H9 (cell line): ENCODE results near the gene TRAPPC2L. TPM values are rescaled to one million over a fixed set of nuclear protein-coding genes. Genes with fewer than 3 reads are reported as not detected.

Experiments used
- DNase-seq: peaks from one replicate; pipeline ENCODE4 v3.0.0-alpha.2; 2017
- H2AFZ ChIP-seq: one replicate; pipeline ENCODE4 v1.6.1; 2013; ENCODE audit warnings: mild to moderate bottlenecking, low read length, control low read depth, moderate library complexity
- H2AK5ac ChIP-seq: 2 replicates; pipeline ENCODE4 v1.6.1; 2013; ENCODE audit warnings: low read length, control low read depth, mixed read lengths; ENCODE audit not compliant: insufficient read length
- H2BK120ac ChIP-seq: one replicate; pipeline ENCODE4 v1.6.1; 2013; ENCODE audit warnings: low read depth, mild to moderate bottlenecking, low read length, control low read depth, inconsistent platforms; ENCODE audit not compliant: poor library complexity, severe bottlenecking
- H2BK12ac ChIP-seq: 2 replicates; pipeline ENCODE4 v1.6.1; 2013; ENCODE audit warnings: low read length, control low read depth, mixed read lengths, low read depth; ENCODE audit not compliant: insufficient read length
- H2BK15ac ChIP-seq: 2 replicates; pipeline ENCODE4 v1.6.1; 2013; ENCODE audit warnings: low read depth, low read length, control low read depth
- H2BK20ac ChIP-seq: one replicate; pipeline ENCODE4 v1.6.1; 2013; ENCODE audit warnings: low read depth, mild to moderate bottlenecking, low read length, control low read depth, inconsistent platforms; ENCODE audit not compliant: poor library complexity, severe bottlenecking
- H2BK5ac ChIP-seq: 2 replicates; pipeline ENCODE4 v1.6.1; 2013; ENCODE audit warnings: low read length, control low read depth, mixed read lengths; ENCODE audit not compliant: insufficient read length
- H3K14ac ChIP-seq: 2 replicates; pipeline ENCODE4 v1.6.1; 2013; ENCODE audit warnings: low read length, control low read depth; ENCODE audit not compliant: insufficient read depth
- H3K18ac ChIP-seq: 2 replicates; pipeline ENCODE4 v1.6.1; 2013; ENCODE audit warnings: low read depth, mild to moderate bottlenecking, mixed read lengths, low read length, control low read depth; ENCODE audit not compliant: insufficient read length
- H3K23ac ChIP-seq: 2 replicates; pipeline ENCODE4 v1.6.1; 2013; ENCODE audit warnings: low read length, control low read depth, mixed read lengths, low read depth; ENCODE audit not compliant: insufficient read length
- H3K23me2 ChIP-seq: 2 replicates; pipeline ENCODE4 v1.6.1; 2013; ENCODE audit warnings: low read depth, mild to moderate bottlenecking, mixed read lengths, low read length, control low read depth; ENCODE audit not compliant: insufficient read length, poor library complexity, severe bottlenecking
- H3K27ac ChIP-seq: 2 replicates; pipeline ENCODE4 v1.5.1; 2013; ENCODE audit warnings: low read length, control low read depth, mixed read lengths, low read depth; ENCODE audit not compliant: insufficient read length
- H3K27me3 ChIP-seq: 2 replicates; pipeline ENCODE4 v1.6.1; 2013; ENCODE audit warnings: low read length, control low read depth, inconsistent platforms; ENCODE audit not compliant: insufficient read depth
- H3K4ac ChIP-seq: 2 replicates; pipeline ENCODE4 v1.6.1; 2013; ENCODE audit warnings: low read depth, mild to moderate bottlenecking, control low read depth, inconsistent platforms, low read length, moderate library complexity
- H3K4me1 ChIP-seq: 2 replicates; pipeline ENCODE4 v1.6.1; 2013; ENCODE audit warnings: low read length, control low read depth, inconsistent platforms; ENCODE audit not compliant: insufficient read depth
- H3K4me2 ChIP-seq: 2 replicates; pipeline ENCODE4 v1.6.1; 2013; ENCODE audit warnings: low read length, control low read depth, mixed read lengths; ENCODE audit not compliant: insufficient read length, insufficient read depth
- H3K56ac ChIP-seq: 2 replicates; pipeline ENCODE4 v1.6.1; 2013; ENCODE audit warnings: low read depth, mild to moderate bottlenecking, mixed read lengths, low read length, control low read depth; ENCODE audit not compliant: insufficient read length
- H3K79me1 ChIP-seq: 2 replicates; pipeline ENCODE4 v1.6.1; 2013; ENCODE audit warnings: low read depth, mild to moderate bottlenecking, moderate library complexity, low read length, control low read depth, inconsistent platforms; ENCODE audit not compliant: insufficient read depth, poor library complexity, severe bottlenecking
- H3K79me2 ChIP-seq: 2 replicates; pipeline ENCODE4 v1.6.1; 2013; ENCODE audit warnings: low read length, control low read depth, inconsistent platforms; ENCODE audit not compliant: insufficient read depth
- H3K9ac ChIP-seq: 2 replicates; pipeline ENCODE4 v1.6.1; 2013; ENCODE audit warnings: low read length, control low read depth, mixed read lengths; ENCODE audit not compliant: insufficient read length; ENCODE audit errors: extremely low read depth
- H3K9me3 ChIP-seq: one replicate; pipeline ENCODE4 v1.6.1; 2013; ENCODE audit warnings: low read depth, low read length, inconsistent platforms; ENCODE audit not compliant: control insufficient read depth
- H3T11ph ChIP-seq: one replicate; pipeline ENCODE4 v1.6.1; 2013; ENCODE audit warnings: mild to moderate bottlenecking, low read length, control low read depth, inconsistent platforms
- H4K20me1 ChIP-seq: one replicate; pipeline ENCODE4 v1.6.1; 2013; ENCODE audit not compliant: control insufficient read depth, insufficient read length, insufficient read depth
- H4K5ac ChIP-seq: 2 replicates; pipeline ENCODE4 v1.6.1; 2013; ENCODE audit warnings: low read depth, mild to moderate bottlenecking, mixed read lengths, low read length, control low read depth; ENCODE audit not compliant: insufficient read length
- H4K8ac ChIP-seq: replicated peaks from 2 replicates; pipeline ENCODE4 v1.6.1; 2013; ENCODE audit warnings: low read length, control low read depth, mixed read lengths, low read depth; ENCODE audit not compliant: insufficient read length
- H4K91ac ChIP-seq: 2 replicates; pipeline ENCODE4 v1.6.1; 2013; ENCODE audit warnings: low read depth, mild to moderate bottlenecking, moderate library complexity, mixed read lengths, low read length, control low read depth; ENCODE audit not compliant: insufficient read length
- H3K27ac Mint-ChIP-seq, 3 experiments: 2 replicates in 2 of 3; 3 replicates in 1 of 3; pipeline ENCODE4 v1.8.0; 2020 to 2021; ENCODE audit warnings: mixed read lengths in 3 of 3, mild to moderate bottlenecking in 1 of 3, moderate library complexity in 1 of 3
- H3K27me3 Mint-ChIP-seq: 2 replicates; pipeline ENCODE4 v1.8.0; 2021; ENCODE audit warnings: low read depth, mild to moderate bottlenecking, moderate library complexity, mixed read lengths
- H3K36me3 Mint-ChIP-seq, 3 experiments: 2 replicates in 2 of 3; 3 replicates in 1 of 3; pipeline ENCODE4 v1.8.0; 2020 to 2021; ENCODE audit warnings: low read depth in 3 of 3, mixed read lengths in 3 of 3; ENCODE audit not compliant: insufficient read depth in 1 of 3
- H3K4me1 Mint-ChIP-seq, 2 experiments: 2 replicates each; pipeline ENCODE4 v1.8.0; 2020; ENCODE audit warnings: mixed read lengths in 2 of 2
- H3K4me3 Mint-ChIP-seq, 2 experiments: 2 replicates in 1 of 2; 3 replicates in 1 of 2; pipeline ENCODE4 v1.8.0; 2020 to 2021; ENCODE audit warnings: mild to moderate bottlenecking in 2 of 2, mixed read lengths in 2 of 2, moderate library complexity in 1 of 2
- H3K9me3 Mint-ChIP-seq, 2 experiments: 2 replicates in 1 of 2; 3 replicates in 1 of 2; pipeline ENCODE4 v1.8.0; 2020; ENCODE audit warnings: mild to moderate bottlenecking in 2 of 2, mixed read lengths in 2 of 2, moderate library complexity in 1 of 2
- WGBS: extraction: QIAGEN DNeasy Blood & Tissue Kit; methylation state at CpG from one replicate; pipeline ENCODE4 v1.1.7; 2013; ENCODE audit warnings: missing lambda C conversion rate, low lambda C conversion rate, mixed read lengths; ENCODE audit not compliant: insufficient read length; ENCODE audit errors: extremely low coverage; 5-methylcytosine and 5-hydroxymethylcytosine counted together
- total RNA-seq: library from RNA; stranded (reverse); gene quantifications from 2 replicates; pipeline ENCODE4 v1.2.1, GENCODE V29; 2021
- TF ChIP-seq, protein P1 (sequence below): fragments of 200-600 bp; sonication (generic); conservative IDR thresholded peaks from 3 replicates; pipeline ENCODE4 v1.8.0; 2021; ENCODE audit warnings: antibody characterized with exemption, mild to moderate bottlenecking

The TRAPPC2L gene
- total RNA-seq, 1 experiment from 2014 or later, result 90.3 TPM

DNA sequence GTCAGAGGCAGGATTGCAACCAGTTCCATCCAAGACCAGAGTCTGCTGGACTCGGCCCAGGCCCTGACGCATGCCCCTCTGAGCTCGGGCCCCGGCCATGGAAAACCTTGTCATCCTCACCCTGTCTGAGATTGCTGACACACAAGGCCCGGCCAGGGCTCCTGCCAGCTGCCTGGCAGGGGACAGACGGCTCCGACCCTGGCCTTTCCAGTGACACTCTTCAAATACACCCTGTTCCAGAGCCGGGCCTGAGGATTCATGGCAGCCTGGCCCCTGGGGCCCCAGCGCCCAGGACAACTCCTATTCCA, 12.7 kb downstream of the TRAPPC2L start:
- Histone ChIP-seq H4K20me1 (no peaks in the 10 kb centered on the region), H3K4me1 (no peaks in the 10 kb centered on the region), H3K18ac (no peak overlapping the region), H2AK5ac (no peak overlapping the region), H3K79me1 (no peaks in the 10 kb centered on the region), H3K9me3 (no peaks in the 10 kb centered on the region), H3K14ac (no peak overlapping the region), H3T11ph (no peak overlapping the region), H3K9ac (no peak overlapping the region), H4K8ac (no peak overlapping the region), H2BK5ac (no peak overlapping the region), H4K5ac (no peak overlapping the region), H4K91ac (no peak overlapping the region), H3K23me2 (no peaks in the 10 kb centered on the region), H3K79me2 (no peaks in the 10 kb centered on the region), H2BK20ac (no peak overlapping the region), H3K27ac (no peak overlapping the region), H3K56ac (no peak overlapping the region), H3K23ac (no peak overlapping the region), H3K27me3 (no peaks in the 10 kb centered on the region), H2BK15ac (no peak overlapping the region), H3K4ac (no peak overlapping the region), H3K4me2 (no peak overlapping the region), H2BK12ac (no peak overlapping the region), H2AFZ (no peak overlapping the region), H2BK120ac (no peak overlapping the region)
- no CpG with 5 or more reads among the region's 9 CpGs for WGBS
- DNase-seq, result no peak
- Mint-ChIP-seq H3K9me3 (no peaks in the 10 kb centered on the region; a peak in 1 of 5 replicates), H3K27ac (no peak overlapping the region), H3K4me1 (no peaks in the 10 kb centered on the region), H3K27me3 (peaks cover 5% of the 10 kb centered on the region), H3K4me3 (no peak overlapping the region), H3K36me3 (no peaks in the 10 kb centered on the region)
- TF ChIP-seq, protein P1, sequence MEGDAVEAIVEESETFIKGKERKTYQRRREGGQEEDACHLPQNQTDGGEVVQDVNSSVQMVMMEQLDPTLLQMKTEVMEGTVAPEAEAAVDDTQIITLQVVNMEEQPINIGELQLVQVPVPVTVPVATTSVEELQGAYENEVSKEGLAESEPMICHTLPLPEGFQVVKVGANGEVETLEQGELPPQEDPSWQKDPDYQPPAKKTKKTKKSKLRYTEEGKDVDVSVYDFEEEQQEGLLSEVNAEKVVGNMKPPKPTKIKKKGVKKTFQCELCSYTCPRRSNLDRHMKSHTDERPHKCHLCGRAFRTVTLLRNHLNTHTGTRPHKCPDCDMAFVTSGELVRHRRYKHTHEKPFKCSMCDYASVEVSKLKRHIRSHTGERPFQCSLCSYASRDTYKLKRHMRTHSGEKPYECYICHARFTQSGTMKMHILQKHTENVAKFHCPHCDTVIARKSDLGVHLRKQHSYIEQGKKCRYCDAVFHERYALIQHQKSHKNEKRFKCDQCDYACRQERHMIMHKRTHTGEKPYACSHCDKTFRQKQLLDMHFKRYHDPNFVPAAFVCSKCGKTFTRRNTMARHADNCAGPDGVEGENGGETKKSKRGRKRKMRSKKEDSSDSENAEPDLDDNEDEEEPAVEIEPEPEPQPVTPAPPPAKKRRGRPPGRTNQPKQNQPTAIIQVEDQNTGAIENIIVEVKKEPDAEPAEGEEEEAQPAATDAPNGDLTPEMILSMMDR, result no peak
